K562 (cell line): ENCODE data around the gene SARS1. TPM values are rescaled to one million over a fixed set of nuclear protein-coding genes. Genes with fewer than 3 reads are reported as not detected.
A peak's percentile ranks its signal among the peaks of the same experiment; 100 is the strongest.

ENCODE experiments used
- ARNT ChIP-seq, 2 experiments: fragments of 450-650 bp; IDR thresholded peaks; 2 replicates each; pipeline ENCODE4 v1.6.1; 2016; ENCODE audit warnings: mild to moderate bottlenecking in 1 of 2
- CREB5 ChIP-seq: fragments of 250-450 bp; sonication (Bioruptor Pico); IDR thresholded peaks from 2 replicates; pipeline ENCODE4 v1.5.0; 2020; ENCODE audit warnings: mild to moderate bottlenecking
- FOXK2 ChIP-seq, 2 experiments: fragments of 450-650 bp; IDR thresholded peaks in 1 of 2; conservative IDR thresholded peaks in 1 of 2; 2 replicates each; pipeline ENCODE4 v1.6.1; 2016; ENCODE audit warnings: low read depth in 2 of 2, mild to moderate bottlenecking in 1 of 2
- GTF2B ChIP-seq: IDR thresholded peaks from 2 replicates; pipeline ENCODE4 v1.6.1; 2011; ENCODE audit not compliant: insufficient read length; ENCODE audit errors: extremely low read depth
- ID3 ChIP-seq, 2 experiments: fragments of 250-450 bp in 1 of 2; fragments of 450-650 bp in 1 of 2; sonication (Bioruptor Pico) in 1 of 2; IDR thresholded peaks; 2 replicates each; pipeline versions ENCODE4 v1.6.1 to v1.8.0; 2016 to 2021; ENCODE audit warnings: mild to moderate bottlenecking in 2 of 2, moderate library complexity in 2 of 2, missing compliant biosample characterization in 1 of 2, missing genetic modification characterization in 1 of 2
- KDM2B ChIP-seq: fragments of 250-450 bp; sonication (Bioruptor Pico); IDR thresholded peaks from 2 replicates; pipeline ENCODE4 v1.8.0; 2021; ENCODE audit warnings: mild to moderate bottlenecking, moderate library complexity
- MED1 ChIP-seq: sonication (generic); formaldehyde crosslinking; IDR thresholded peaks from 2 replicates; pipeline ENCODE4 v1.8.1; 2023; ENCODE audit warnings: missing genetic modification reagents, borderline replicate concordance
- MEF2D ChIP-seq: conservative IDR thresholded peaks from 2 replicates; pipeline ENCODE4 v1.6.1; 2016; ENCODE audit warnings: low read depth, missing genetic modification characterization, missing compliant biosample characterization
- PHTF2 ChIP-seq: fragments of 250-450 bp; sonication (Bioruptor Pico); IDR thresholded peaks from 2 replicates; pipeline ENCODE4 v1.5.0; 2021; ENCODE audit warnings: mild to moderate bottlenecking
- POLR2AphosphoS5 ChIP-seq: IDR thresholded peaks from 2 replicates; pipeline ENCODE4 v1.6.1; 2011; ENCODE audit warnings: mild to moderate bottlenecking, low read depth, low read length, moderate library complexity; ENCODE audit not compliant: control insufficient read depth, insufficient read depth
- PTTG1 ChIP-seq: fragments of 450-650 bp; IDR thresholded peaks from 2 replicates; pipeline ENCODE4 v1.6.1; 2016; ENCODE audit warnings: low read depth, mild to moderate bottlenecking, missing genetic modification characterization, missing compliant biosample characterization
- RBM14 ChIP-seq: fragments of 200-400 bp; formaldehyde crosslinking; IDR thresholded peaks from 2 replicates; pipeline ENCODE4 v1.6.1; 2018; ENCODE audit warnings: low read depth, mild to moderate bottlenecking, low read length, moderate library complexity, borderline replicate concordance; ENCODE audit not compliant: insufficient read depth
- SAFB ChIP-seq: fragments of 200-400 bp; formaldehyde crosslinking; IDR thresholded peaks from 2 replicates; pipeline ENCODE4 v1.6.1; 2017; ENCODE audit warnings: low read depth, low read length, borderline replicate concordance
- SMC3 ChIP-seq: conservative IDR thresholded peaks from 2 replicates; pipeline ENCODE4 v1.6.1; 2011; ENCODE audit warnings: low read depth, low read length, improper control_type of control experiment; ENCODE audit not compliant: insufficient read depth
- SP2 ChIP-seq: IDR thresholded peaks from 2 replicates; pipeline ENCODE4 v1.6.1; 2011; ENCODE audit warnings: mild to moderate bottlenecking, low read depth, low read length, moderate library complexity; ENCODE audit not compliant: poor library complexity, severe bottlenecking; ENCODE audit errors: extremely low read depth
- ZMIZ1 ChIP-seq, 2 experiments: fragments of 150-350 bp in 1 of 2; IDR thresholded peaks; 2 replicates each; pipeline ENCODE4 v1.6.1; 2012 to 2016; ENCODE audit warnings: low read depth in 2 of 2, low read length in 2 of 2, mild to moderate bottlenecking in 1 of 2, moderate library complexity in 1 of 2
- ZNF174 ChIP-seq: fragments of 250-450 bp; sonication (Bioruptor Pico); IDR thresholded peaks from 2 replicates; pipeline ENCODE4 v1.4.0; 2020; ENCODE audit warnings: mild to moderate bottlenecking
- ZNF444 ChIP-seq: fragments of 250-450 bp; sonication (Bioruptor Pico); IDR thresholded peaks from 2 replicates; pipeline ENCODE4 v1.4.0; 2020; ENCODE audit warnings: mild to moderate bottlenecking, moderate library complexity
- polyA plus RNA-seq, 8 experiments: library from polyadenylated mRNA; depleted of rRNA in 4 of 8; stranded (reverse) in 5 of 8; unstranded in 3 of 8; fragments of >200 nt; fragmentation: Nextera tagmentation in 2 of 8; fragmentation: Illumina TruSeq in 1 of 8; extraction: Ambion mirVana in 2 of 8; extraction: Trizol in 1 of 8; gene quantifications; 2 replicates each; pipeline versions ENCODE4 v1.2.1 to v1.2.3, GENCODE V29; 2011 to 2014; ENCODE audit warnings: inconsistent platforms in 1 of 8, missing spikeins in 1 of 8
- total RNA-seq, 7 experiments: library from RNA; depleted of rRNA in 6 of 7; stranded (reverse); fragments of >200 nt in 6 of 7; fragmentation: Illumina TruSeq in 2 of 7; extraction: Trizol in 2 of 7; gene quantifications; 2 replicates each; pipeline versions ENCODE4 v1.2.1 to v1.2.3, GENCODE V29; 2011 to 2021; ENCODE audit warnings: low replicate concordance in 1 of 7

The SARS1 gene
- total and polyA plus RNA-seq, 9 of the 15 experiments (the other 6 are each of a cell fraction or from before 2014, with no cell fraction given) = 221 to 623 (median 254) TPM

GRCh38 chr1:109274533-109275476 is 61.1 kb downstream of the SARS1 start (continued):
- TF ChIP-seq GTF2B (no peak), RBM14 (no peak), SAFB (no peak), PHTF2 (no peak), MEF2D (tag) (peak; percentile 75; the same call in 1 of the 2 replicates), POLR2AphosphoS5 (no peak), ARNT (IDR thresholded peaks at IDR 0.05) (no peak), ID3 (CRISPR knock-in tag; IDR thresholded peaks at IDR 0.05) (no peak), ID3 (tag; IDR thresholded peaks at IDR 0.05) (peak; percentile 39), PTTG1 (tag) (no peak), SP2 (no peak), KDM2B (CRISPR knock-in tag) (no peak), SMC3 (no peak), FOXK2 (conservative IDR thresholded peaks at IDR 0.05 in 1 of 2, IDR thresholded peaks at IDR 0.05 in 1 of 2; ENCODE audit: low read depth in 2 of 2) (no peak; a peak in 1 of 4 replicates), MED1 (CRISPR knock-in tag) (no peak), CREB5 (no peak), ZMIZ1 (IDR thresholded peaks at IDR 0.05; ENCODE audit: low read depth in 2 of 2, low read length in 2 of 2) (no peak), ZNF444 (no peak), ZNF174 (CRISPR knock-in tag) (no peak)
